ENCODE measurements around the gene GLS2. TPM values are rescaled to one million over a fixed set of nuclear protein-coding genes. Genes with fewer than 3 reads are reported as not detected.
"Not testable (repeated sequence)": the region's sequence is repeated elsewhere in the genome, so short reads cannot be mapped to it uniquely, and the experiment has no call there.

The GLS2 gene
- total RNA-seq, 1 donor from 2014 or later = 0.49 TPM

- TF ChIP-seq CTCF (IDR thresholded peaks at IDR 0.05; ENCODE audit: borderline replicate concordance) = no peak
- no peak for DNase-seq
- H3K4me1 ChIP-seq = peaks cover 50% of the 10 kb centered on the region
- intact Hi-C loops (cut with micrococcal nuclease) = no loop called here
- H3K4me3 ChIP-seq = no peak overlapping the region
- H3K9me3 ChIP-seq (replicated peaks) = no peaks in the 10 kb centered on the region
- no peaks in the 10 kb centered on the region for H3K27me3 ChIP-seq (ENCODE audit: low read depth)
- no peaks in the 10 kb centered on the region for H3K36me3 ChIP-seq
- H3K27ac ChIP-seq (replicated peaks) = peak overlapping the region; percentile 91
These were observed 30.6 kb upstream of the GLS2 start for GRCh38 chr12:56518570-56518969.

- Histone ChIP-seq H3K36me3 (no peaks in the 10 kb centered on the region), H3K4me1 (peaks cover 43% of the 10 kb centered on the region), H3K9me3 (replicated peaks) (no peaks in the 10 kb centered on the region), H3K27me3 (ENCODE audit: low read depth) (no peaks in the 10 kb centered on the region), H3K27ac (replicated peaks) (no peak overlapping the region), H3K4me3 (no peak overlapping the region)
- no peak for TF ChIP-seq CTCF (IDR thresholded peaks at IDR 0.05; ENCODE audit: borderline replicate concordance)
- DNase-seq = no peak
- intact Hi-C loops (cut with micrococcal nuclease) = no loop called here
These were observed 29.9 kb upstream of the GLS2 start for GRCh38 chr12:56517854-56518253.

- intact Hi-C loops (cut with micrococcal nuclease); H3K27ac ChIP-seq (replicated peaks); H3K4me3 ChIP-seq; H3K36me3 ChIP-seq; H3K9me3 ChIP-seq (replicated peaks); DNase-seq; H3K27me3 ChIP-seq (ENCODE audit: low read depth): not testable (repeated sequence)
- H3K4me1 ChIP-seq = peaks cover 12% of the 10 kb centered on the region
These were observed 26.0 kb upstream of the GLS2 start for GRCh38 chr12:56514014-56514318.

- Histone ChIP-seq H3K4me3 (no peak overlapping the region), H3K4me1 (peaks cover 4% of the 10 kb centered on the region), H3K27ac (replicated peaks) (no peak overlapping the region), H3K27me3 (ENCODE audit: low read depth) (no peaks in the 10 kb centered on the region), H3K9me3 (replicated peaks) (no peaks in the 10 kb centered on the region), H3K36me3 (no peaks in the 10 kb centered on the region)
- intact Hi-C loops (cut with micrococcal nuclease) = no loop called here
- no peak for TF ChIP-seq CTCF (IDR thresholded peaks at IDR 0.05; ENCODE audit: borderline replicate concordance)
- DNase-seq = no peak
These were observed 22.8 kb upstream of the GLS2 start for GRCh38 chr12:56510786-56511185.

GRCh38 chr12:56499879-56500278 lies 11.9 kb upstream of the GLS2 start:
- H3K4me1 ChIP-seq; H3K4me3 ChIP-seq; intact Hi-C loops (cut with micrococcal nuclease); H3K36me3 ChIP-seq; H3K27ac ChIP-seq (replicated peaks); H3K27me3 ChIP-seq (ENCODE audit: low read depth); H3K9me3 ChIP-seq (replicated peaks); DNase-seq: not testable (repeated sequence)

GRCh38 chr12:56499452-56499851 lies 11.5 kb upstream of the GLS2 start:
- H3K4me3 ChIP-seq; H3K4me1 ChIP-seq; H3K9me3 ChIP-seq (replicated peaks); H3K27ac ChIP-seq (replicated peaks); H3K27me3 ChIP-seq (ENCODE audit: low read depth); DNase-seq; intact Hi-C loops (cut with micrococcal nuclease); H3K36me3 ChIP-seq: not testable (repeated sequence)

GRCh38 chr12:56498126-56498902 lies 10.4 kb upstream of the GLS2 start:
- DNase-seq; H3K36me3 ChIP-seq; H3K4me3 ChIP-seq; H3K27me3 ChIP-seq (ENCODE audit: low read depth); H3K4me1 ChIP-seq; intact Hi-C loops (cut with micrococcal nuclease); H3K9me3 ChIP-seq (replicated peaks); H3K27ac ChIP-seq (replicated peaks): not testable (repeated sequence)
